HEK293 (cell line): ENCODE measurements around the gene DMAC2.

Source experiments
- AEBP2 ChIP-seq: fragments of 450-650 bp; formaldehyde crosslinking; IDR thresholded peaks from 2 replicates; pipeline ENCODE4 v1.5.1; 2016; ENCODE audit warnings: missing biosample characterization, missing genetic modification characterization, borderline replicate concordance
- SP7 ChIP-seq: fragments of 450-650 bp; formaldehyde crosslinking; IDR thresholded peaks from 2 replicates; pipeline ENCODE4 v1.5.1; 2016; ENCODE audit warnings: missing biosample characterization, missing genetic modification characterization
- TF ChIP-seq, protein P1 (sequence below): fragments of 450-650 bp; formaldehyde crosslinking; IDR thresholded peaks from 2 replicates; pipeline ENCODE4 v1.5.1; 2016; ENCODE audit warnings: missing biosample characterization, missing genetic modification characterization

DNA sequence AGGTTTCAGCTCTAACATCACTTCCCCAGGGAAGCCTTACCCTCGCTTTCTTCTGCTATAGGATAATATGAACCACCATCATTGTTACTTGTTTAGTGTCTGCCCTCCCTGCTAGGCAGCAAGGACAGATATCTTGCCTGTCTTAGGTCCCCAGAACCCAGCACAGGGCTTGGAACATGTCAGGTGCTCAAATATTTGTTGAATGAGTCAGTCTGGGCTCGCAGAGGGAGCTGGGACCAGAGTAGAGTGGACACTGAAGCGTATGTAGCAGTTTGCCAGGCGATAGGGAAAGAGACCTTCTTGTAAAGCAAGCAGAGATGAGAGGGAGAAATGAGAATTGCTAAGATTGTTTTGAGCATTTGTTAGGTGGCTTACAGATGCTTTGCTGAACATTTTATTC, 30.4 kb downstream of the DMAC2 start:
- TF ChIP-seq AEBP2 (no peak), SP7 (no peak)
- TF ChIP-seq, protein P1, sequence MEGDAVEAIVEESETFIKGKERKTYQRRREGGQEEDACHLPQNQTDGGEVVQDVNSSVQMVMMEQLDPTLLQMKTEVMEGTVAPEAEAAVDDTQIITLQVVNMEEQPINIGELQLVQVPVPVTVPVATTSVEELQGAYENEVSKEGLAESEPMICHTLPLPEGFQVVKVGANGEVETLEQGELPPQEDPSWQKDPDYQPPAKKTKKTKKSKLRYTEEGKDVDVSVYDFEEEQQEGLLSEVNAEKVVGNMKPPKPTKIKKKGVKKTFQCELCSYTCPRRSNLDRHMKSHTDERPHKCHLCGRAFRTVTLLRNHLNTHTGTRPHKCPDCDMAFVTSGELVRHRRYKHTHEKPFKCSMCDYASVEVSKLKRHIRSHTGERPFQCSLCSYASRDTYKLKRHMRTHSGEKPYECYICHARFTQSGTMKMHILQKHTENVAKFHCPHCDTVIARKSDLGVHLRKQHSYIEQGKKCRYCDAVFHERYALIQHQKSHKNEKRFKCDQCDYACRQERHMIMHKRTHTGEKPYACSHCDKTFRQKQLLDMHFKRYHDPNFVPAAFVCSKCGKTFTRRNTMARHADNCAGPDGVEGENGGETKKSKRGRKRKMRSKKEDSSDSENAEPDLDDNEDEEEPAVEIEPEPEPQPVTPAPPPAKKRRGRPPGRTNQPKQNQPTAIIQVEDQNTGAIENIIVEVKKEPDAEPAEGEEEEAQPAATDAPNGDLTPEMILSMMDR (tag by site-specific recombination) = no peak
